Stimulated activated CD8-positive, alpha-beta memory T cell treated with anti-CD3 and anti-CD28 coated beads, Interleukin-15, amount 100 ng/mL, for 1 hour (primary cell): ENCODE data around the gene SH3RF3.
"Not testable (repeated sequence)": the region's sequence is repeated elsewhere in the genome, so short reads cannot be mapped to it uniquely, and the experiment has no call there.

Source experiments
- DNase-seq: peaks from one replicate; pipeline ENCODE4 v3.0.0-alpha.2; 2020; ENCODE audit warnings: low read depth

Gene SH3RF3

DNA sequence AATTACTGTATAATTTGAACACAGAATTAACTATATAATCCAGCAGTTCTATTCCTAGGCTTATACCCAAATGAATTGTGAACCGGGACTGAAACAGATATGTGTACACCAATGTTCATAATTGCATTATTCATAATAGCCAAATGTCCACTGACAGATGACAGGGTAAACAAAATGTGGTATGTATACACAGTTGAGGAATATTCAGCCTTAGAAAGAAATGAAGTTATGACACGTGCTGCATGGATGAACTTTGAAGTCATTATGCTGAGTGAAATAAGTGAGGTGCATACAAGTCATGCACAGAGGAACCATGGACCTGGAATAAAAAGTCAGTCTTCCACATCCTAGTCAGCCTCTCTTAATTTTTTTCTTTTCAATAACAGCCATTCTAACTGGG, 91.9 kb downstream of the SH3RF3 start:
- DNase-seq: no peak

DNA sequence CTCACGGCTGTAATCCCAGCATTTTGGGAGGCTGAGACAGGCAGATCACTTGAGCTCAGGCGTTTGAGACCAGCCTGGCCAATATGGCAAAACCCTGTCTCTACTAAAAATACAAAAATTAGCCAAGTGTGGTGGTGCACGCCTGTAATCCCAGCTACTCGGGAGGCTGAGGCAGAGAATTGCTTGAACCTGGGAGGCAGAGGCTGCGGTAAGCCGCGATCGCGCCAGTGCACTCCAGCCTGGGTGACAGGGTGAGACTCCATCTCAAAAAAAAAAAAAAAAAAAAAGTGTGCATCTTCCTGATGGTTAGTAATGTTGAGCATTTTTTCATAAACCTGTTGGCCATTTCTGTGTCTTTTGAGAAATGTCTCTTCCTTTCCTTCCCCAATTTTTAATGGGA, 92.3 kb downstream of the SH3RF3 start:
- not testable (repeated sequence) for DNase-seq

DNA sequence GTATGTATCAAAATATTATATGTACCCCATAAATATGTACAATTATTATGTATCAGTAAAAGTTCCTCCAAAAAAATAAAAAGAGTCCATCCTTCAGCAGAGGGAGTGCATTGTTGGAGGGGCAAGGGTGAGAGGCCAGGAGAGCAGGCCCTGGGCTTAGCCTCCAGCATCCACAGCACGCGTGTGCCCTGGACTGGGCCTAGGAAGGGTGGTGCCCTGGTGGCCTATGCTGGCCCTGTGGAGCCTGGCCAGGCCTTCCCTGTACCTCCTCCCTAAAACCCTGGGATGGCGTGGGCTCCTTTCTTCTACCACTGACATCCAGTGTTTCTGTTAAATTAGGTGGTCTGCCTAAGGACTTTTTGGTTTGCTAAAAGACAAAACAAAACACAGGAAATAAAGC, 93.4 kb downstream of the SH3RF3 start:
- DNase-seq: no peak

DNA sequence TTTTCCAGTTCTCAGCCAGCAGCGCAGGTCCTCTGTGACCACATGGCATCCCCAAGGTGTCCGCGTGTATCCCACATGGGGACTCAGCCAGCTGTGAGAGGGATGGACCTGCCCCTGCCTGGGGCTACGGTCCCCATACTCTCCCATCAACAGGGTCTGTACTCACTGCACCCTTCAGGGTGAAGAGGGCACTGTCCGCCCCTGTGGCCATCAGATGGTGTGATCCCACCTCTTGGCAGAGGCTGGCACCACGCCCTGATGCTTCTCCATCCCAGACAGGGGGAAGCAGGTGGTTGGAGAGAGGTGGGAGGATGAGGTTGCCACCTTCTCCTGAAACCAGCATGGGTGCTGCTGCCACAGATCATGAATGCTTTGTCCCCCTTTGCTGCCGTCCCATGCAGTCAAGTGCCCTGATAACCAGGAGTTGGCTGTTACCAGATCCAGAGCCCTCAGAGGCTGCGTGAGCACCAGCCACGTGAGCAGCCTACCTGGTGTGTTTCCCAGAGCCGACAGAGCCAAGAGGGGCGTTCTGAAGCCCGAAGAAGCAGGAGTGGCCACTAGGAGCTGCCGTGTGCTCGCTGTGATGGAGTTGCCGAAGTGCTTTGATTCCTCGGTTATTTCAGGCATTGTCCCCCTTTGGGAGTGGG, 93.9 kb downstream of the SH3RF3 start:
- DNase-seq: no peak

DNA sequence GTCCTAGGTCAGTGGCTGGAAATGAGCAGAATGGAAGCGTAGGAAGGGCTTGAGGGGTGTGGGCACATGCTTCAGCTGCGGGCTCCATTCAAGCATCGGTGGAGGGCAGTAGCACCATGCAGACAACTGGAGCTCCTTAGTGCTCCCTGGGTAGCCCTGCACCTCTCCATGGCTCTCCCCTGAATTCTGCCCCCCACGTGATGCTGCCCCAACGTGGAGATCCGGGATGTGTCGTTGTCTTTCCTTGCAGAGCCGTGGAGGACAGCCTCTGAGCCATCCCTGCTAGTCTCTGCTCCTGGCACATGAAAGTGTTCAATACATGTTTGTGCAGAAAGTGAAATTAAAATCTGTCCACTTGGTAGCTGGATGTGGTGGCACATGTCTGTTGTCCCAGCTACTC, 94.5 kb downstream of the SH3RF3 start:
- DNase-seq: no peak

DNA sequence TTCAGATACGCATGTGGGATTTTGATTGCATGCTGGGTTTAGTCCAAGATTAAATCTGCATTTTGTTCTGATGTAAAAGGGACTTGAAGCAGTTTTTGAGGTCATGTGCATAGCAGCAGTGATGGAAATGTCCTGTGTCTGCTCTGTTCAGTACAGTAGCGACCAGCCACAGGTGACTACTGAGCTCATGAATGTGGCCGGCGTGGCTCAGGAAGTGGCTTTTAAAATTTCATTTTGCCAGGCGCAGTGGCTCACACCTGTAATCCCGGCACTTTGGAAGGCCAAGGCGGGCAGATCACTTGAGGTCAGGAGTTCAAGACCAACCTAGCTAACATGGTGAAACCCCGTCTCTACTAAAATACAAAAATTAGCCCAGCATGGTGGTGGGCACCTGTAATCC, 95.3 kb downstream of the SH3RF3 start:
- DNase-seq: not testable (repeated sequence)

DNA sequence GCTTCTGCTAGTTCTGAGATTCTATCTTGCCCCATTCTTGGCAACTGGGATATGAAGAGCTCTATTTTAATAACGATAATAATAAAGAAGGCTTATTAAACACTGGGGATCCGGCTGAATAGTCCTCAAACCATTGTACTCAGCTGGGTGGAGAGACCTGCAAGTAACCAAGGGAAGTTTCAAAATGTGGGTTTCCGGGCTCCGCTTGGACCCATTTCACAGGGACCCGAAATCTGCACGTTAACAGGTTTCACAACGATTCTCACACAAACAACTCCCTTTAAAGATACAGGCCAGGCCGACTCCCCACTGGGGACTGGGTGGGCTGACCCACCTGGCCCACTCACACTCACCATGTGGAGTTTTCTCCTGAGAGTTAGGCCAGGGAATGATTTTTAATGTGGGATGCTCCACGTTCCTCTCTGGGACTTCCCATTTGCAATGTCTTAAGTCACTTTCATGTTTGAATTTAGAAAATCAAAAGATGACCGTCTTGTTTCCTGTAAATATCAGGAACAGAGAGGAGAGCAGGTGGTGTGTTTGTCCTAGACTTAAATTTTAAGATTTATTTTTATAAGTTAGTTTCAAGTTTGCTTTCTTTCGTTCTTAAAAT, 96.3 kb downstream of the SH3RF3 start:
- DNase-seq: no peak

DNA sequence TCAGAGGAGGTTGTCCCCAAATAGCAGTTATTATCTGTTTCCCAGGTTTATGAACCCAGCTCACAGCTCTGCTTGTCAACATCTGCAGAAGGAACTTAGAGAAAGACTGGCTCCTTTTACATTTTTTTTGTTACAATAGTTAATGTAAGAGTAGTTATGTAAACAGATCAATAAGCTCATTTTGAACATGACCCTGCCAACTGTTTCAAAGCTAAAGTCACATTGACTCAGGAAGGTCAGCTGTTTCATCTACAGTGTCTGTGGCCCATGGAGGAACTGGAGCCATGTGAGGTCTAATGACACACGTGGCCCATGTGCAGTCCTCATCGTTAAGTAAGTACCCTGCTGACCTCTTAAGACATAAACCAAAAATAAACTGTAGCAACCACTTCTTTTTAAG, 97.1 kb downstream of the SH3RF3 start:
- no peak for DNase-seq

DNA sequence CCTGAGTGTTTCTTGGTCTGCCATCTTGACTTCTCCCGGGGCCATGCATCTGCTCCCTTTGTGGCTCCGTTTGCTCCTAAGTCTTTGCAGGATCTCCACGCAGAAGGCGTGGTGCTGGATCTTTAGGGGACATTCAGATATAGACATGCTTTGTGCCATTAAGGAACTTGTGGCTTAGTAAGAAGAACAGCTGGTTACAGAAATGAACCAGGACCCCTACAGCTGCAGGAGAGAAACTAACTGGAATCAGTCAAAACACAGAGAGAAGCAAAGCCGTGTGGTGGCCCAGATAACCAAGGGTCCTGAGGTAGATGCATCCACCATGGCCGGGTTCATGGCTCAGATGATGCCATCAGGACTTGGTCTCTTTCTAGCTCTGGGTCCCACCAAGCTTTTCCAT, 97.6 kb downstream of the SH3RF3 start:
- DNase-seq: no peak

DNA sequence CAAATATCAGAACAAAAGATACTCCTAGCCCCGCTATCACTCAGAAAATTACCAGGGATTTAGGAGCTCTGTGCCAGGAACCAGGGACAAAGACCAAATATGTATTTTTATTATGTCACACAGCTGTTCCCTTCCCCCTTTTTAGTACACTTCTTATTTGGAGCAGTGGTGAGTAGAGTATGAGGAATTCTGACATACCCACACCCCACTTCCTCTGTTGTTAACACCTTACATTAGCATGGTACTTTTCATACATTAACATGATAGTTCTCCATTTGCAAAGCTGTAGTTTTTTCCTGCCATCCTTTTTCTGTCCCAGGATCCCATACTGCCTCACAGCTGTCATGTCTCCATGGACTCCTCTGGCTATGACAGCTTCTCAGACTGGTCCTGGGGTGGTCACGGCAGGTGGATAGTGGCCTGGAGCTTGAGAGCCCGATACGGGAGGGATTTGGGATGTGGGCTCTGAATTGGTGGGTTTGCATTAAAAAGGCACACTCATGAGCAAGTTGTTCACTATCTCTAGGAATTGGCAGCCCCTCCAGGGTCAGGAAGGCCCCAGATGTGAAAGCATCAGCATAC, 100.2 kb downstream of the SH3RF3 start:
- DNase-seq: no peak

DNA sequence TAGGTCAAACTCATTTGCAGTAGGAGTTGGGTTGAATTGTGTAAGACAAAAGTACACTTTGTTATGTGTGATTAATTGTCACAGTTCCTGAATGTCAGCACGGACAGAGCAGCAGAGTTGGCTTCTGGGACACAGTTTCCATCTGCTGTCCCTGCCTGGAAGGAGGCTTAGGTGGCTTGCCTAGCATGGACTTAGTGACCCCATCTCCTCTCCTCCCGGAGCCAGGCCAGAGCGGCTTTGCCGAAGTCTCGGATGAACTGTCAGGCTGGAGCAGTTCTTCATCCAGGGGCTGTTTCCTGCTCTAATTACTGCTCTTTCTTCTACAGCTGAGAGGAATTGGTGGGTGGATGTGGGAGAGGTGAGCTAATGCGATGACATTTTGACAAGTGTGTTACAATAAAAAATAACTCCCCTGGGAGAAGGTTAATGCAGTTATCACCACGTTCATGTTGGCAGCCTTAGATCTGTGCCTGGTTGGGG, 102.0 kb downstream of the SH3RF3 start:
- DNase-seq: no peak

DNA sequence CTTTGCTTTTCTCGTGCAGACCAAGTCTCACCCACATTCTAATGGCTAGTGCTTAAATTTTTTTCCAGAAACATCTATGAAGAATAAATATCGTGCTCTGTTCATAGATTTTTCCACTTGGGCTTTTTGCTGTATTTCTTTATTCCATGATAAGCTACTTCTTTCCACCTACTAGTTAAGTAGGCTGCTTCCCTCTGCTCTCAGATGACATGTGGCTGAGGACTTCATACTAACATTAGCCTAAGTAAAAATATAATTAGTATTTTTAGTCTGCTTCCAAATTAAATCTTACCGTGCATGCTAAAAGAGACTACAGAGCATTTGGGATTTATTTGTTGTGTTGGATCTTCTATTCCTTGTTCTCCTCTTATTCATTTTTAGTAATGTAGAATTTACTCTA, 102.4 kb downstream of the SH3RF3 start:
- DNase-seq: no peak

DNA sequence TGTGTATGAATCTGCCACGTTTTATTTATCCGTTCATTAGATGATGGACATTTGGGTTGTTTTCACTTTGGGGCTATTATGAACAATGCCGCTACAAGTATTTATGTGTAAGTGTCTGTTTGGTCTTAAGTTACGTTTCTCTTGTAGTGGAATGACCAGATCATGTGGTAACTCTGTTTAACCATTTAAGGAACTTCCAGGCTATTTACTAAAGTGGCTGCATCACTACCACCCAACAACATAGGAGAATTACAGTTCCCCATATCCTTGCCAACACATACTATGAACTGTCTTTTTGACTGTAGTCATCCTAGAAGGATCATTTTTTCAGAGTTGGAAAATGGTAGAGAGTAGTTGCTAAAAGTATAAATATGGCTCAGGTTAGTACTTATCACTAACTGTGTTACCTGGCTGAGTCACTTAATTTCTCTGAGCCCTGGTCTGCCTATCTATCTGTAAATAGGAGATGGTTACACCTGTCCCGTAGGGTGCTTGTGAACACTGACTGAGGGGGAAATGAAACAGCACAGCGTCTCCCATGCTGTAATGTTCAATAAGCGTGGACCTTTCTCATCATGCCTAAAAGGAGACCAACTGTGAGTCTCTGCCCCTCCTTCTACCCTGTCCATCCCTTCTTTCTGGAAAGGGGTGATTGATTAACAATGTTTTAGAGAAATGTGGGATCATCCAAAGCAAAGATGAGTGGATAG, 103.1 kb downstream of the SH3RF3 start:
- DNase-seq: no peak

DNA sequence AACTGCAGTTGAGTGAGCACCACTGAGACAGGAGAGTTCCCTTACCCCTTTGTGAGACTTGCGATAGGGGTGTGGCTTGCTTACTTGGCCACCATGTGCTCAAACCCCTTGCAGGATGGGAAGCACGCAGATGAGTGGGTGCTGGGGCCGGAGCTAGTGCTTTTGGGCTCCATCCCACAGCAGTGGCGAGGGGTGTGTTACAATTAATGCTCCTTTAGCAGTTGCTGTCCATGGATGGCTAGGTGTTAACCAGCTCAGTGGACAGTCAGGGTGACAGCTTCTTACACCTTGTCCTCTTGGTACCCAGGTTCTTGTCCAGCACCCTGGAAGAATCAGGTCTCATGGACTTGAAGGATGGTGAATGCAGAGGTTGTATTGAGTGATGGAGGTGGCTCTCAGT, 103.9 kb downstream of the SH3RF3 start:
- no peak for DNase-seq

DNA sequence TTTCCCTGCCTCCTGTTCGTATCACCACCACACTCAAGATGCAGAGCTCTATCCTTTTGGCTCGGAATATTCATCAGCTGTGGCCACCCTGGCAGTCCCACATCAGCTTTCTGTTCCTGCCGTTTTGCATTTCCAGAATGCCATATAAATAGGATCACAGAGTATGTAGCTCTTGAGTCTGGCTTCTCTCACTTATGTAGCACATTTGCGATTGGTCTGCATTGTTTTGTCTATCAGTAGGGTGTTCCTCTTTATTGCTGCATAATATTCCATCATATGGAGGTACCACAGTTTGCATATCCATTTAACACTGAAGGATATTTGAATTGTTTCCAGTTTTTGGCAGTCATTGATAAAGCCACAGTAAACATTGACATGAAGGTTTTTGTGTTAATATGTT, 104.6 kb downstream of the SH3RF3 start:
- DNase-seq: no peak

DNA sequence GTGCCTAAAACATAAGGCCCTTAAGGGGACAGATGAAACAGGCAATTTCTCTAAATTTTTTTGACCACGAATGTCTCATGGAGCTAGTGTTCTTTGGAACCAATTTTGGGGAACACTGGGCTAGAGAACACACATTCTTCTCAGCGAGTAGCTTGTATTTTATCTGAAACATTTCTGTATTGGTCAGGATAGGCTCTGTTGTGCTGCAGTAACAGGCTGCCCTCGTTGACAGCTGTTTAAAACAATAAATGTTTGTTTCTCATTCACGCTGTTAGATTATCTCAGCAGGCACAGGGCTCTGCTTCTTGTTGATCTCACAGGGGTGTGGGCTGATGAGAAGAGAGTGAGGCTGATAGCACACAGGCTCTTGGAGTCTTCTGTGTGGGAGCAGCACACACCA, 105.3 kb downstream of the SH3RF3 start:
- DNase-seq: no peak

DNA sequence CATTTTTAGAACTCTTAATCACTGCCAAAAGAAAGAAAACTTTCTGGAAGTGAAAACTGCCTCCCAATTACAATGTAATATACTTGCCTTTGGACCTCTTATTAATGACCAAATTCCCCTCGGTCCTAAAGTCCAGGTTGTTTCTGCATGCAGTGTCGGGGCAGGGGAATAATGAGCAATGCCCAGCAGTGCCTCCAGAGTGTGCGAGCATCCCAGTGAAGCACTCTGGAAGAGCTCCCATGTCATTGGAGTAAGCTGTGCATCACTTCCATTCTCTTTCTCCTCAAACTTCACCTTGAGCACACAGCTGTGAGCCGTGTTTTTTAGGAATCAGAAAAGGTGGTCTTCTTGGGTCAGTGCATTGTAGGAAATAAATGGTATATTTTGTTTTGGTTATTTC, 107.1 kb downstream of the SH3RF3 start:
- no peak for DNase-seq

DNA sequence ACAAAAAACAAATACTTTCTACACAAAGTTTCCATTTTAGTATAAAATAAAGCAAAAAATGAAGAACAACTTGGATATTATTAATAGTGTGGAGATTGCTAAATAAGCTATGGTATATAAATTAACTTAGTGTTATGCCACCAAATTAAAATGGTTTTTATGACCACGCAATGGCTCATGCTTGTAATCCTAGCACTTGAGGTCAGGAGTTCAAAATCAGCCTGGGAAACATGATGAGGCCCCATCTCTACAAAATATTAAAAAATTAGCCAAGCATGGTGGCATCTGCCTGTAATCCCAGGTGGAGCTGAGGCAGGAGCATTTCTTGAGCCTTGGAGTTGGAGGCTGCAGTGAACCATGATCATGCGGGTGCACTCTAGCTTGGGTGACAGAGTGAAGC, 108.8 kb downstream of the SH3RF3 start:
- no peak for DNase-seq

DNA sequence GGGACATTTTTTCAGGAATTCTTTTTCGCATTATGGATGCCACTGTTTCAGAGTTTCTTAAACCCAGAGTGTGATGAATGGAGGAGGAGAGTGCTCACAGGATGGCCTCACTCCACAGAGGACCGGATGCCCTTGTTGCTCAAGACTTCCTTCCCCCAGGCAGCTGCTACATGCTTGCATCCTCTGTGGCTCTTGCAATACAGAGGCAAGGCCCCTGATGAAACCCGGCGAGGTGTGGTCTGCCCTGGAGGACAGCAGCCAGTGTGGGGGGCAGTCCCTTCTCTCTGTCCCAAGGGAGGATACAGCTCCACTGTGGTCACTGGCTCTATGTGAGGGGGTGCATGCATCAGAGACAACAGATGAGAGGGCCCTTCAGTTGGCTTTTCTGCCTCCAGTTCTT, 109.6 kb downstream of the SH3RF3 start:
- DNase-seq: peak; percentile 4

DNA sequence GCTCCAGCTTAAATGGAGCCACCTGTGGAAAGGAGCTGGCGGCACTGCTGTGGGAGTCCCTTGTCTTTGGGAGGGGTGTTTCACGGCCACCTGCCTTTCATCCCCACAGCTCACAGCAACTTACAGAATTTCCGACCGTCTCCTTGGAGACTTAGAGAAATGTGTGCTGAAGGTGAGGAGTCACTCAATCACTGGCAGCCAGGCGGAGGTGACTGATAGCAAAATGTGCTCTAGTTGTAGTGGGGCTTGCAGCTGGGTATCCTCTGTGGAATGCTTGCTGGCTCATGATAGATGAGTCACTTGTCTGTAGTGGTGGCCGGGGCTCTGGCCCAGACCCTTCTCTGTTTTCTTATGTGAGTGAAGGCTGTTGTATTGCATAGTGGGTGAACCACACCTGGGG, 110.7 kb downstream of the SH3RF3 start:
- no peak for DNase-seq

DNA sequence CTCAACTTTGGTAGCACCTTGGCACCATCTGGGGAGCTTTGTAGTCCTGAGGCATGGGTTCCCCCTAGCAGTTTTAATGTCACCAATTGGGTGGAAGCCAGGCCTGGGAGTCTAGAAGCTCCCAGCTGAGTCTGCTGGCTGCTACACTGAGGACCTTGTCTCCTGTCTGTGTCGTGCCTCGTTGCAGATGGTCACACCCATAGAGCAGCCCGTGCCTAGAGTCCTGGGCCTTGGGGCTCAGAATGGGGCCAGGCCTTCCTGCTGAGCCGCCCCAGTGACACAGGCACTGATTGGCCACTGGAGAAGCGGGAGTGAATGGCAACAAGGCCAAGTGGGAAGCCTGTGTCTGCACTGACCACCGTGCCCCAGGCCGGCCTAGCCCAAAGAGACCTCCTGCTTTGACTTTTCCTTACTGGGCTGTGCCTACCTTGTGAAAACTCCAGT, 113.2 kb downstream of the SH3RF3 start:
- DNase-seq: no peak

DNA sequence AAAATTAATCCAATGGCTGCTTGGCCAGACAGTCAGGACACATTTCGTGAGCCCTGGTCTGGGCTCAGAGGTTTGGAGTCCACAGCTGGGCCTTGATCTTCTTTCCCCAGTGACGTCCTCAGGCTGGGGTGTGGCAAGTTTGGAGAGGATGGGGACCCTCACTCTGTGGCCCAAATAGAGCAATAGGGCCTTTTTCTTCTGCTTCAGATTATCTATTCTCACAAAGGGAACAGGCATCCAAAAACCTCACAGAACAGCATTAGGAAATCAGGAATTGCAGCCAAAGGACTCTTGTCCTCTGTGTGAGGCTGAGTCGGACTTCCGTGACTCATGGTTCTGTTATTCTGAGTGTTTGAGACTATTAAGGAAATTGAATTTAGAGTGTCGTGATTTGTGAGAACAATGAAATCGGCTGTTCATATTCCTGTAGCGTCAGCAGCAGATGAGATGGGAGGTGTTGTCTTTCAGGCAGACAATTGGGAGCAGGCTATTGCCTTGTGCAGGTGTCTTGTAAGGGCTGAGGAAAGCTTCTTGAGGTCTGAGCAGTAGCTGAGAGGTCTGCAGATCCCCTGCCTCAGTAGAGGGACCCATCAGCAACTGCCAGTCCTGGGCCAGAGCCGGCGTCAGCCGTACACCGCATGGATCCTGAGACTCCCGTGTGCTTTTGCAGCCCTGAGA, 113.8 kb downstream of the SH3RF3 start:
- DNase-seq: no peak
